LHCN-M2 (cell line): ENCODE results near the gene CDC14B. TPM values are rescaled to one million over a fixed set of nuclear protein-coding genes. Genes with fewer than 3 reads are reported as not detected.
"Not testable (repeated sequence)": the region's sequence is repeated elsewhere in the genome, so short reads cannot be mapped to it uniquely, and the experiment has no call there.

Experiments used
- DNase-seq: peaks from one replicate; pipeline ENCODE4 v3.0.0-alpha.2; 2012; ENCODE audit warnings: low read depth
- polyA plus RNA-seq: library from polyadenylated mRNA; unstranded; fragments of >200 nt; gene quantifications from one replicate; pipeline ENCODE4 v1.2.1, GENCODE V29; 2012; ENCODE audit warnings: missing spikeins
- total RNA-seq: library from RNA; depleted of rRNA; stranded (reverse); fragments of >200 nt; gene quantifications from 2 replicates; pipeline ENCODE4 v1.2.3, GENCODE V29; 2014; rRNA removed

Gene CDC14B
- total RNA-seq, result 10.8 and 12.6 TPM in 2 replicates
- polyA plus RNA-seq, result 4.8 TPM

DNA sequence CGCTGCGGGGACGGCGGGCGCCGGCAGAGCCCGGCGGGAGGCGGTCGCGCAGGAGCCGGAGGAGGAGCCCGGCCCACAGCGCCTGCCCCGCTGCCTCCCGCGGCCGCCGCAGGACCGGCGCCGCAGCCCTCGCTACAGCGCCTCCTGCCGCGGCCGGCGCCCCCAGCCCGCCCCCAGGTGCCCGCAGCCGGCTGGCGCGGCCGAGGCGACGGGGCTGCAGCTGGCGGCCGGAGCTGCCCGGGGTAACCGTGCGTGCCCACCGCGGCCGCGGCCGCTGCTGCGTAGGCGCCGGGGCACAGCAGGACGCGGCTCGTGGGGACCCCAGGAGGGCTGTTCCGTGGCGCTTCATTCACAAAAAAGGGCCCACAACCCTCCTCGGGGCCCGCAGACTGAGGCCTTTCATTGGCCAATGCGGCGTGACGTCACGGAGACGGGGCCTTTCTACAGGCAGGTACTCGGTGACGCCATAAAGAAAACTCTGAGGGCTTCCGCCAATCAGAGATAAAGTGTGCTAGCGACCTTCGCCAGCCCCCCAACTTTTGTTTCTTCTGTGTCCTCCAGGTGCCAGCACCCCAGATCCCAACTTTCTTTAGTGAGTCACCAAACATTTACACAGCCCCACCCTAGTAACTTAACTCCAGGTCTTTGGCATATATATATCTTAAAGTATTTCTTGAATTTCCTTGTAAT, at the start of gene CDC14B:
Gene CDC14B (minus strand): TSS at position 353 of the 690 bp plus-strand sequence. CDS start 465 bp downstream, outside the sequence.
- DNase-seq, result peak; percentile 88

GRCh38 chr9:96668868-96669534, 49.4 kb upstream of the CDC14B start:
- no peak for DNase-seq

- DNase-seq, result peak; percentile 14
Observed at GRCh38 chr9:96667363-96667728, 47.7 kb upstream of the CDC14B start.

DNA sequence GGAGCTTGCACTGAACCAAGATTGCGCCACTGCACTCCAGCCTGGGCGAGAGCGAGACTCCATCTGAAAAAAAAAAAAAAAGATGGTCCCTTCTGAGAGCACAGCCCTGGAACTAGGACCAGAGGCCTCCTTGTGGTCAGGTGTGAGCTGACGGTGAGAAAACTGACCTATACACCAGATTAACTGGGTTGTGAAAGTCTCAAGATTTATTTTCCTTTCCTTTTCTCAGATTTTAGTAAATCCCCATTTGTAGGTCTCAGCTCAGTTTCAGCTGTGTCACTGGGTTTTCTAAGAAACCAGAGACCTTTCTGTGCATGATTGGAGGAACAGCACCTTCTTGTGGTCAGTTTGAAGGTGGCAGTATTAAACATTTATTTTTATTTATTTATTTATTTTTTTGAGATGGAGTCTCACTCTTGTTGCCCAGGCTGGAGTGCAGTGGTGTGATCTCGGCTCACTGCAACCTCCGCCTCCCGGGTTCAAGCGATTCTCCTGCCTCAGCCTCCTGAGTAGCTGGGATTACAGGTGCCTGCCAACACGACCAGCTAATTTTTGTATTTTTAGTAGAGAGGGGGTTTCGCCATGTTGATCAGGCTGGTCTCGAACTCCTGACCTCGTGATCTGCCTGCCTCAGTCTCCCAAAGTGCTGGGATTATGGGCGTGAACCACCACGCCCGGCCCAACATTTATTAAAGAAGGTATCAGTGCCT, 47.2 kb upstream of the CDC14B start:
- peak; percentile 70 for DNase-seq

- no peak for DNase-seq
Observed at GRCh38 chr9:96665789-96666188, 46.1 kb upstream of the CDC14B start.

DNA sequence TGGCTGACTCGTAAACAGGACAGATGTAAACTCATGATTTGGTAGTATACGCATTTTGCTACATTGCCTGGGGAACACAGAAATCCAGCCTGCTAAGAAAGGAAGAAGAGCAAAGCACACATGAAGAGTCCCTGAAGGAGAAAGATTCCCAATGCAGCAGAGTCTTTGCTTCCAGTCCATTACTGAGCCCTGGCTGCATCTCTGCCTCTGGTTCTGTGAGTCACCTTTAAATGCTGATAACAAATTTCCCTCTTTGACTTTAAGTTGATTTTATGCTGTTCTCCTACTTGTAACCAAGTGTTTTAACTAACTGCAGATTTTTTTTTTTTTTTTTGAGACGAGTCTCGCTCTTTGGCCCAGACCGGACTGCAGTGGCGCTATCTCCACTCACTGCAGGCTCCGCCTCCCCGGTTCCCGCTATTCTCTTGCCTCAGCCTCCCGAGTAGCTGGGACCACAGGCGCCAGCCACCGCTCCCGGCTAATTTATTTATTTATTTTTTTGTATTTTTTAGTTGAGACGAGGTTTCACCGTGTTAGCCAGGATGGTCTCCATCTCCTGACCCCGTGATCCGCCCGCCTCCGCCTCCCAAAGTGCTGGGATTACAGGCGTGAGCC, 44.0 kb upstream of the CDC14B start:
- DNase-seq, result no peak

GRCh38 chr9:96661711-96662110, 42.1 kb upstream of the CDC14B start:
- no peak for DNase-seq

GRCh38 chr9:96660692-96661248, 41.1 kb upstream of the CDC14B start:
- DNase-seq, result no peak

- peak; percentile 46 for DNase-seq
Observed at GRCh38 chr9:96655198-96655851, 35.7 kb upstream of the CDC14B start, which contains the start of gene PRXL2C. TSS of gene PRXL2C (minus strand) at chr9:96655317. CDS start at chr9:96655281, 36 bp downstream.

DNA sequence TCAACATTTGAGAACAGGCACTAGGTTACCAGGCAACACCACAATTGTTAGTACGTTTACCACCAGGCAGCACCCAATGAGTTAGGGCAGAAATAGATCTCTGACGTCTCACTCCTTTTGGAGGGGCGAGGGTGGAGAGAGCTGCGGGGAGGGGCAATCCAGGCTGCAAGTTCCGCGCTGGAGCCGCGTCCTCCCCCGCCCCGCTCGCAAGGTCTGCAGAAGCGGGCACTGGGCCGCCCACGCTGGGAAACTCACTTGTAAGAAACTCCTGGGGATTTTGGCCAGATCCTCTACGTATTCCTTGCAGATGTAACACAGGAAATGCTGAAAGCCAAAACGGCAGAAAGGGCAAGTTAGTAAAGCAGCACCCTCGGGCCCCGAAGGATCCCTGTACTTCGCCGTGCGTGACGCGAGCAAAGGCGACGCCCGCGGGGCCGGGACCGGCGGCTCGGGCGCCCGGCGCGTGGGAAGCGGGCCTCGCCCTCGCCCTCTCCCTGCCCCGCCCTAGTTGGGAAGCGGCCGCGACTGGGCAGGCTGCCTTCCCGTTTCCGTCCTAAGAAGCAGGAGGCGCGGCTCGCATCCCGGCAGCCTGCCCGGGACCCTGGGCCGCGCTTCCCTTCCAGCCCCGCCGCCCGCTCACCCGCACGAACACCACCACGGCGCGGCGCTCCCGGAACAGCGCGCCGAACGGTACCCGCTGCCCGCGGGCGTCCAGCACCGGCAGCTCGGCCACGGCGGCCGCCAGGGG, 35.0 kb upstream of the CDC14B start:
- DNase-seq, result peak; percentile 80

GRCh38 chr9:96651626-96652025, 32.0 kb upstream of the CDC14B start:
- peak; percentile 11 for DNase-seq

DNA sequence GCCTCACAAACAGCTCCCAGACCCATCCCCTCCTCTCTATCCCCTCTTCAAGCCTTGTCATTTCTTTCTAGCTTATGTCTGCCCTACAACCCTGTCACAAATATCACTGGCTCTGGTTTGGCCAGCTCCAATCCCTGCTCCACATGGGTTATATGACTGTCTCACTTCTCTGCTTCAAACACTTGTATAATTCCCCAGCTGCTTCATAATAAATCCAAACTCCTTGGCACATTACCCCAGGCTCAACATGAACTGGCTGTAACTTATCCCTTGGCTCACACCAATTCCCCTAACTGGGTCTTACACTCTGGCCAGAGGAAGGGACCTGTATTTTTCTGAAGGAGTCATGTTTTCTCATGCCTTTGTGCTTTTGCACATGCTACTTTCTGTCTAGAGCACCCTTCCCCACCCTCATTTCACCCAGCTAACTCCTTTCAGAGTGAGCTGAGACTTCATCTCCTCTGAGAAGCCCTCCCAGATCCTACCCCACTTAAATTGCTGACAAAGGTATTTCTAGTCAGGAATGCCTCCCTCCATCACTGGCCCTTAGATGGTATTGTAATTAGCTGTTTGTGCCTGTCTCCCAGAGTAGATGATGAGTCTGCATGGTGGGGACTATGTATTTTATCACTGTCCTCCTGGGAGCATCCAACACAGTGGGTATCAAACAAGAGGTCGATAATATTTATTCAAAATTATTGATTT, 30.1 kb upstream of the CDC14B start:
- DNase-seq, result no peak

- peak; percentile 67 for DNase-seq
Observed at GRCh38 chr9:96646081-96646991, 26.7 kb upstream of the CDC14B start.

DNA sequence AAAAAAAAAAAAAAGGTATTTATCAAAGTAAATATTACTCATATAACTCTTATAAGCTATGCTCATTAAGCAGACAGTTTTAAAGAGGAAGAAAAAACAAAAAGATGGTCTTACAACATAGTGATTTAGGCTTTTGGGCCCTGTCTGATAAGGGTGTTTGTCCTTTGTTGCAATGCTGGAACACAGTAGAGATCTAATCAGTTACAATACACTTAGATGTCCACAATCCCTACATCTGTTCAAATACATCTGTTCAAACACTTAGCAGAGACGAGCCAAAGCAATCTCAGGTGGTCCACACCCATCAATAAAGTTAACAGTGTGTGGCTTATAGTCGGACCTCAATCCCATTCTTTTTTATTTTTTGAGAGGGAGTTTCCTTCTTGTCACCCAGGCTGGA, 24.5 kb upstream of the CDC14B start:
- no peak for DNase-seq

GRCh38 chr9:96641514-96641913, 21.9 kb upstream of the CDC14B start:
- no peak for DNase-seq

GRCh38 chr9:96638606-96639364, 19.1 kb upstream of the CDC14B start:
- no peak for DNase-seq

GRCh38 chr9:96636368-96636767, 16.7 kb upstream of the CDC14B start:
- no peak for DNase-seq

DNA sequence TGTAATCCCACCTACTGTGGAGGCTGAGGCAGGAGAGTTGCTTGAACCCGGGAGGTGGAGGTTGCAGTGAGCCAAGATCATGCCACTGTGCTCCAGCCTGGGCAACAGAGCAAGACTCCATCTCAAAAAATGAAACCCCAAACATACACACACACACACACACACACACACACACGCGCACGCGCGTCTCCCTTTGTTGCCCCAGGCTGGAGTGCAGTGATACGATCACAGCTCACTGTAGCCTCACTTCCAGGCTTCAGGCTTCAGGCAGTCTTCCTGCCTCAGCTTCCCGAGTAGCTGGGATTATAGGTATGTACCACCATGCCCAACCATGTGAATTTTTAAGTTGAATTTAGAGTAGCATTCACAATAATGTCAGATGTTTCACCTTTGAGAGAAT, 13.9 kb upstream of the CDC14B start:
- DNase-seq, result not testable (repeated sequence)
